ENCODE results near the gene RCAN2.
A peak's percentile ranks its signal among the peaks of the same experiment; 100 is the strongest.
"Not testable (repeated sequence)": the region's sequence is repeated elsewhere in the genome, so short reads cannot be mapped to it uniquely, and the experiment has no call there.

RCAN2 gene

GRCh38 chr6:46438245-46438644 is 53.0 kb downstream of the RCAN2 start:
- no peak for DNase-seq

DNA sequence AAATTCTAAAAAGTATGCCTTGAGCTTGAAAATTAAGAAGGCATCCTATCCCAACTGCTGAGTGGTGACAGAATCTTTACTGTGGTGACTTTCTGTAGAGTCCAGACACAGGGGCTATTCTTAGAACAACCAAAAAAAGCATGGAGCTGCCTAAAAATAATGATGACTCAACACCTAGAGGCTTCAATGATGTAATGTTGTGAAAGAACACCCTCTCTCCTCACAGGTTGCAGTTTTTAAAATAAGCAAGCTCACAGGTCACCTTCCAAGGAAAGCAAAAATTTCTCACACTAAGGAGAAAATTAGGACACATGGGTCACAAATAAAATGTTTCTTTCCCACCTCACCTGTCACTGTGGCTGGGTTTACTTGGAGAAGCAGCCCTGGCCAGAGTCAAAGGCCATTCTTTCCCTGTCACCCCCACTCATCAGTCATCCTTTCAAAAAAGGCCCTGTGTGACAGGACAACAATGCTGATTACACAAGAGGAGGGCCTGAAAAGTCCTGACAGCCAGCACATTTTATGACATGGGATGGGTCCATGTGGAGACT is 53.5 kb downstream of the RCAN2 start:
- DNase-seq: peak; percentile 5

DNA sequence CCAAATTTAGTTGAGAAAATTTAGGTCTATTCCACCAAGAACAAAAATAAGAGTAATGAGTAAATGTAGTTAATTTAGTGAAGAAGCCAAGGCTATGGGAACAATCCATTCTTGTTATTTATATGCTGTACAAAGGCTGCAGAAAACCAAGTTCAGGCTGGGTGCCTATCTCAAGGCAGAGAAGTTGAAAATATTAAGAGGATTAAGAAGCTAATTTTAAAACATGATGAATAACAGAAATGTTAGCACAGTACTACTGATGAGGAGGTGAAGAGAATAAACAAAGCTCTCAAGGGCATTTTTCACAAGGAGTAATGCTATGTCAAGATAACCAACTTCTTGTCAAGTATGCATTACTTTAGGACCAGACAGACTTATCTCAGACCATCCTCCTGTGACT is 68.6 kb downstream of the RCAN2 start:
- DNase-seq: no peak

DNA sequence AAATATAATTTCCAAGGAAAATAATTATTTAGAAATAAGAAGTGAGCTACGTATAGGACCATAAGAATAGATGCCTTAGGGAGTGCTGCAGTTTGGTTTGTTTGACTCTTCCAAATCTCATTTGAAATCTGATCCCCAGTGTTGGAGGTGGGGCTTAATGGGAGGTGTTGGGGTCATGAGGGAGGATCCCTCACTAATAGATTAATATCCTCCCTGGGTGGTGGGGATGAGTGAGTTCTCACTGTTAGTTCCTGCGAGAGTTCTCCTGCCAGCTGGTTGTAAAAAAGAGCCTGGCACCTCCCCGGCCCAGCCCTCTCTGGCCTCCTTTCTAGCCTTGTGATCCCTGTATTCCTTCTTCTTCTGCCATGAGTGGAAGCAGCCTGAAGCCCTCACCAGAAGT is 69.3 kb downstream of the RCAN2 start:
- no peak for DNase-seq

- DNase-seq: no peak
Measured at GRCh38 chr6:46420921-46421638, 70.2 kb downstream of the RCAN2 start.

- peak; percentile 32 for DNase-seq
Measured at GRCh38 chr6:46419576-46420002, 71.7 kb downstream of the RCAN2 start.

DNA sequence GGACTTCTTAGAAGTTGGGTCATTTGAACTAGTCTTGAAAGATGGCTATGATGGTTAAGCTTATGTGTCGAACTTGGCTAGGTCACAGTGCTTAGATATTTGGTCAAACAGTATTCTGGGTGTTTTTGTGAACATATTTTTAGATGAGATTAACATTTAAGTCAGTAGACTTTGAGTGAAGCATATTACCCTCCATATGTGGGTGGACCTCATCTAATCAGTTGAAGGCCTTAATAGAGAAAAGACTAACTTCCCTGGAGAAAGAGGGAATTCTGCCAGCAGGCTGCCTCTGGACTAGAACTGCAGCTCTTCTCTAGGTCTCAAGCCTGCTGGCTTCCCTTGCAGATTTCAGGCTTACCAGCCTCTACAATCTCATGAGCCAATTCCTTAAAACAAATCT is 76.9 kb downstream of the RCAN2 start:
- no peak for DNase-seq

GRCh38 chr6:46412662-46413061 is 78.6 kb downstream of the RCAN2 start:
- DNase-seq: no peak

- DNase-seq: no peak
Measured at GRCh38 chr6:46411456-46412197, 79.6 kb downstream of the RCAN2 start.

- peak; percentile 64 for DNase-seq
Measured at GRCh38 chr6:46410334-46410953, 80.8 kb downstream of the RCAN2 start.

DNA sequence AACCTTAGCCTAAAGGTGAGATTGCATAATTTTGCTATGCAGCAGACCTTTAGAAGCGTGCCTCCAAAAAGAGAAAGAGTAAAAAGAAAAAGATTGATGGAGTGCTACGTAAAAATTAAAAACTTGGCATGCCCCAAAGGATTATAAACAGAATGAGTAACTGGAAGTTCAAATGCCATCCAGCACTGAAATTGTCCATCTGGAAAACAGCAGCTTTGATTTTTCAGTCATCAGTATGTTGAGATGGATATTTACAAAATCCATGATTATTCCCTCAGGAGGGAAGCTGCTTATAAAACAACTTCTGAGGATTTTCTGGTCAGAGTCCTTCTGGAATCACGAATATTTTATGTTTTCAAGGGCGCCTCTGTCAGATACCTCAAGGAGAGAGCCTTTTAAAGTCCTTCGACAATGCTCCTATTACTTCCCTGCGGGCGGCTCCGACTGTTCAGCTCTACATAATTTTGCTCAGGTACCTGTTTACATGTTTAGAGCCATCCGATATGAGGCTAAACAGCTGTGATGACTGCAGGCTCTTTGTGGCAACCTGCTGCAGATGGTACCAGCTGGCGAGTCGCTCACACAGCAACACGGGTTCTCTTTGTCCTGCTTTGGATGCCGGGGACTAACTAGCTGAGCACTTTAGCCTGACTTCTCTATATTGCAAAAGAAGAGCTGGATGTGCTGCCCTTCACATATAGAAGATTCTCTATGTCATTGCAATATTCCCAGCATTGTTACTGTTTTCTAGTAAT is 83.3 kb downstream of the RCAN2 start:
- no peak for DNase-seq

GRCh38 chr6:46407246-46407645 is 84.0 kb downstream of the RCAN2 start:
- no peak for DNase-seq

- DNase-seq: not testable (repeated sequence)
Measured at GRCh38 chr6:46405620-46406180, 85.5 kb downstream of the RCAN2 start.

GRCh38 chr6:46400898-46401297 is 90.4 kb downstream of the RCAN2 start:
- no peak for DNase-seq

DNA sequence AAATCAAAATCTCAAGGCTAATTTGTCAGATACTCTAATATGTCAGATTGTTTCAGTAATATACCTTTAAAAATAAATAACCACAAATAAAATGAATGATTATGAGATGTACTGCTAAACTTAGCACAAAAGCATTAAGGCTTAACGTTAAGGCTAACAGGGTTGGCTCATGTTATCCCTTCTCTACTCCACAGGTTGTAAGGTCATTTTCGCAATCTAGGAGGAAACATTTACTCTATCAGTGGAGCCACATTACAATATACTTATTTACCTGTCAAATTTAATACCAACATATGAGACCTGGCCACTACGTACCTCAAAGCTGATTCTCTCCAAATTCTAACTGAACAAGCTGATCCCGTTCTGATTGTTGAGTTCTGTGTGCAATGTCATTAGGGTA is 95.7 kb downstream of the RCAN2 start:
- no peak for DNase-seq

DNA sequence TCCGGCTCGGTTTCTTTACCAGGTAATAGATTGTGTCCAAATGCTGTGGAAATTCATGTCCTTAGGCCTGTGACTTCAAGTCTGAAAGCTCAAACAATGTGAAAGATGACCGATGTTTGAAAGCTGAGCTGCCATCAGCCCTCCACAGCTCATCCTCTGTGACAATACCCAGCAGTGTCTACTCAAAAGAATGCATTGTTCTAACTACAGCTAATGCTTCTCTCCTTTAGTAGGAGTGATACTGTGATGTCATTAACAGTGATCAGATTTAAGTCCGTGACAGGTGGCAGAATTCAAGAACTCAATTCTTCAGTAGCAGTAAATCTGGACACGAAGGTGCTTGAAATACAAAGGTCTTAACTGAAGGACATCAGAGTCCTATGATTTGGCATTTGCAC is 97.3 kb downstream of the RCAN2 start:
- no peak for DNase-seq

DNA sequence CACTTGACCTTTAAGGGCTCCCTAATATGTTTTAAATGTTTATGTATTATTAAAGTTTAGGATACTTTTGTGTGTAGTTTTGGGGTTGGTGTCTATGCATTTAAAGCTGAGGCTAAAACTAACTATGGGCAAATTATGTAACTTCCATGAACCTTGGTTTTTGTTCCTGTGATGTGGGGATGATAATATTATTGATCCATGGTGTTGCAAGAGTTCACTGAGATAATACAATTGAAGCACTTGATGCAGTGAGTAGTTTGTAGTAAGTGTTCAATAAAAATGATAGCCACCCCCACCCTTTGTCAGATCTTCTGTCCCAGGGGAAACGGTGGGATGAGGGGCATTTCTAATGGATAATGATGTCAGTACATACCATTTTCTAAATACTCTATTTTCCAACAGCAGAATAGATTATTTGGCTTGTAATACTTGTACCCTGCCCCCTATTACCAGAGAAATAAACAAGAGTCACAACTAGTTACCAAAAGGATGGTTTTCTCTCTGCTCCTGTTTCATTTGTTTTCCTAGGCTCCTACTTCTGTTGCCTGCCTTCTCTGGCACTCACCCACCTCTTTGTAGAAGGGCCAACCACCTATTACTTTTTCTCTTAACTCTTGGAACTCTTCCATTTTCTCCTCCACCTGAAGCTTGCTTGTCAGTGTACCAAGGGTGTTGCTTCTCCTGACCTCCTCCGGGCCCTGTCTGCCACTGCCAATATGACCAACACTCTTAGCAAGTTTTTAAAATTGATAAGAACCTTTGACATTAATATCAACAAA is 97.9 kb downstream of the RCAN2 start:
- no peak for DNase-seq

GRCh38 chr6:46392294-46392693 is 99.0 kb downstream of the RCAN2 start:
- DNase-seq: no peak

GRCh38 chr6:46390153-46390876 is 100.9 kb downstream of the RCAN2 start:
- DNase-seq: no peak

DNA sequence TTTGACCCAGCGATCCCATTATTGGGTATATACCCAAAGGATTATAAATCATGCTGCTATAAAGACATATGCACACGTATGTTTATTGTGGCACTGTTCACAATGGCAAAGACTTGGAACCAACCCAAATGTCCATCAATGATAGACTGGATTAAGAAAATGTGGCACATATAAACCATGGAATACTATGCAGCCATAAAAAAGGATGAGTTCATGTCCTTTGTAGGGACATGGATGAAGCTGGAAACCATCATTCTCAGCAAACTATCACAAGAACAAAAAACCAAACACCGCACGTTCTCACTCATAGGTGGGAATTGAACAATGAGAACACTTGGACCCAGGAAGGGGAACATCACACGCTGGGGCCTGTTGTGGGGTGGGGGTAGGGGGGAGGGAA is 103.5 kb downstream of the RCAN2 start:
- DNase-seq: not testable (repeated sequence)

DNA sequence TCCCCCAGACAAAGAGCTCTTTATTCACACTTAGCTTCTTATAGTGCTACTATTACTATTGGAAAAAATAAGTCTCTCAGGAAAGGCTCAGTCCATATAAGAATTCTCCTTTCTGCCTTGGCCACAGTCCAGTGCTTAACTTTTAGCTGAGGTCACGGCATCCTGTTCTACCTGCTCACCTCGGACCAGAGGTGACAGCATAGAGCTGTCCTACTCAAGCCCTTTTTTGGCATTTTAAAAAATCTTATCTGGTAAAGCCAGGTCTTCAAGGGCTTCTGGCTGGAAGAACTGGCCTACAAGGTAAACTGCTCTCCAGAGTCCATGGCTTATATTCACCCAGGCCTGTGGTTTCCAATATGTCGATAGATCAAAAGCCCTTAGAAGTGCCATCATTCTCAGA is 109.7 kb downstream of the RCAN2 start:
- no peak for DNase-seq

Data from DMS153 (cell line).